Measurements from ENCODE around the gene CEL.
"Not testable (repeated sequence)": the region's sequence is repeated elsewhere in the genome, so short reads cannot be mapped to it uniquely, and the experiment has no call there.

CEL gene

DNA sequence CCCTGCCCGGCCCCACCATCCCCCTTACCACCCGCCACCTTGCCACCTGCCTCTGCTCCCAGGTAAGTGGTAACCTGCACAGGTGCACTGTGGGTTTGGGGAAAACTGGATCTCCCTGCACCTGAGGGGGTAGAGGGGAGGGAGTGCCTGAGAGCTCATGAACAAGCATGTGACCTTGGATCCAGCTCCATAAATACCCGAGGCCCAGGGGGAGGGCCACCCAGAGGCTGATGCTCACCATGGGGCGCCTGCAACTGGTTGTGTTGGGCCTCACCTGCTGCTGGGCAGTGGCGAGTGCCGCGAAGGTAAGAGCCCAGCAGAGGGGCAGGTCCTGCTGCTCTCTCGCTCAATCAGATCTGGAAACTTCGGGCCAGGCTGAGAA is at the start of gene CEL:
Gene CEL, plus strand, starts transcription at position 218 of the 382 bp plus-strand sequence. Its CDS starts 22 bp downstream, at position 240.
- not testable (repeated sequence) for DNase-seq

GRCh38 chr9:133014696-133015095 is 47.1 kb upstream of the CEL start:
- no peak for DNase-seq

DNA sequence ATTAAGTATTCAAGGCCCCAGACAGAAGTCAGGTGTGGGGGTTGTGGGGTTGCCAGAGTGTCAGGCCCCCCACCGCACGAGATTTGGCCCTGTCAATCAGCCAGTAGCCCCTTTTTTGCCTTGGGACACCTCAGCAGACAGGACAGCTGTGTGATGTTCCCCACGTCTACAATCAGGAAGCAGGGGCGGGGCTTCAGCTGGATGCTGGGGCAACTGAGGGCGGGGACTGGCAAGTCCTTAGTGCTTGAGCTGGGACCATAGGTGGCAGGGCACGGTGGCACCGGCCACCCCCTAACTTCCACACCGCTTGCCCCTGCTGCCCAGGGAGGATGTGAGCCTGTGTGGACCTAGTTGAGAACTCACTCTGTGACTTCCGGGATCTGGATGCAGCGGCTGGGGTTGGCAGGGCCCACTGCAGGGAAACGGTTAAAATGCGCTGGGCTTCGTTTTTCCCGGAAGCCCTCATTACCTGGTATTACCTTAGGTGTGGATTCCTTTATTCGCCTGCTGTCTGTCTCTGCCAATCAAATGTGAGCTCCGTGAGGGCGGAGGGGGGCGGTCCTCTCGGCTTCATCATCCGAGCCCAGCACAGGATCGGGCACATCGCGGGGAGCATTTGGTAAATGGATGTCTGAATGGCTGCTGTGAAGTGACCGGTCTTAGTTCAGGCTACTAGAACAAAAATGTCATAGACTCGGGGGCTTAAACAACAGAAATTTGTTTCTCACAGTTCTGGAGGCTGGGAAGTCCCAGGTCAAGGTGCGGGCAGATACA is 38.5 kb upstream of the CEL start:
- DNase-seq, result peak; percentile 17

GRCh38 chr9:133026426-133026825 is 35.4 kb upstream of the CEL start:
- DNase-seq, result no peak

DNA sequence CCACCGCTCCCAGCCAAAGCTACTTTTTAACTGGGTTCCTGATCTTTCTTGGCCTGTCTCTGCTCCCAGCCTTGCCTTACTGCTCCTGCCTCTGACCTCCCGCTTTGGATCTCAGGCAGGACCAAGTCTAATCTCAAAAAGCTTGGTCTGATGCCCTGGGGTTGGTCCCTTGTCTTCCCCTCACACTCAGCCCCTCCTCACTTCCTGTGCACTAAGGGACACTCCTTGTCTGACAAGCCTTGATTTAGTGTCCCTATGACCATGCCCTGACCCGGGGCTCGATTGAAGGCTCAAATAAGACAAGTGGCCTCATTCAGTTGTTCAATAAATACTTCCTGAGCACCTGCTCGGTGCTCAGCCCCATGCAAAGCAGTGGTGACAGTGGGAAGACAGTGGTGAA is 34.6 kb upstream of the CEL start:
- DNase-seq, result no peak

DNA sequence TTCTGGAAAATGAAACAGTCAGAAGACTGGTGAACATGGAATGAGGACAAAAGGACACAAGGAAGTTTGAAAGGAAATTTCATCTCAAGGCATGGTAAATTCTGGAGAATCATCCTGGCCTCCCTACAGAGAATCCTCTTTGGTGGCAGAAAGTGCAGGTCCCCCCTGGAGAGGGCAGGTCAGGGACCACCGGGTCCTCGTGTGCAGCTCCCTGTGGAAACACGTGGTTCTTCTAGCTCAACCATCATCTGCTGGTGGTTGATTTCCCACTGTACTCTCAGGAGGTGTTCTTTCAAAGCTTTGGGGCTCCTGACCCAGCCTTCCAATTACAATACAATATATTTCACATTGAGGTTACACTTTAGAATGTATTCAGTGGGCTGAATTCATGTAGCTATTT is 33.6 kb upstream of the CEL start:
- no peak for DNase-seq

DNA sequence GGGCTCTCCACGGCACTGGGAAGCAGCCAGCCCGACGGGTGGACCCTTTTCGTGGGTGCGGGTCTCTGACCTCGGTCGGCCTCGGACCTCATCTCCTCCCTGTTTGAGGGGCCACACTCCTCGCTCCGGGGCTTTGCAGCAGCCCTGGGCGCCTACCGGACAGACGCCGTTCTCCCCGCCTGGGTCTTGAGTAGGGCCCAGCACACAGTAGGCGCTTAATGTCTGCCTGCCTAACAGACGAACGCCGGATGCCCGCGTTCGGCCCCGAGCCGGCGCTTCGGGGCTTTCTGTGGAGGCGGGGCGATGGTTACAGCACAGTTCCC is 31.8 kb upstream of the CEL start:
- DNase-seq, result no peak

DNA sequence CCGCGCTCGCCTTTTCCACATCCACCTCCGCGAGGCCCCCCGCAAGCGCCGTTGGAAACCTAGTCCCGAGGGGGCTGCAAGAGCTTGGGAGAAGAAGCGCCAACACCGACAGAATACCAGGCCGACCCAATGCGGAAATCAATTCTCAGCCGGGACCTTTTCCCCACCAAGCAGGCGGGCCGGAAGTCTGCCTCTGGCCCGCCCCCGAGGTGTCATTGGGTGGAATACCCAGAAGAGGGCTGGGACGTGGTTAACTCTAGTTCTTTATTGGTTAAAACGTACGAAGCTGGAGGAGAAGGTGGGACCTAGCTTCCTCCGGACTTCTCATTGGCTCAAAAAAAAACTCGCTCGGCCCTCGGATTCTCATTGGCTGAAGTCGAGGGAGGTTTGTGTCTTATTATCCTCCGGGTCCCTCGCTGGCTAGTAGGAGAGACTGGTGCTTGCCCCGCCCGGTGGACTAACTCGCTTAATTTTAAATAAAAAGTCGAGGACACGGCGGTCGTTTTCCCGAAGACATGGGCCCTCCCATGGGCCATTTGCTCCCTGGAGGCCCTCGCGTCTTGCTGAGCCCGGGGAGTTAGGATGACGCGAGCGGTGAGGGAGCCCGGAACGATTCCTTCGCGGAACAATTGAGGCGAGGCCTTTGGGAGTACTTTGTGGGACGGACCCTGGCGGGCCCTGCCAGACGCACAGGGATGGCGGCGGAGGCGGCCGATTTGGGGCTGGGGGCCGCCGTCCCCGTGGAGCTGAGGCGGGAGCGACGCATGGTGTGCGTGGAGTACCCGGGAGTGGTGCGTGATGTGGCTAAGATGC is 31.3 kb upstream of the CEL start, which contains the start of gene GTF3C5:
Gene GTF3C5, plus strand, starts transcription at position 681 of the 813 bp plus-strand sequence. Its CDS starts 15 bp downstream, at position 696.
- DNase-seq, result peak; percentile 100

DNA sequence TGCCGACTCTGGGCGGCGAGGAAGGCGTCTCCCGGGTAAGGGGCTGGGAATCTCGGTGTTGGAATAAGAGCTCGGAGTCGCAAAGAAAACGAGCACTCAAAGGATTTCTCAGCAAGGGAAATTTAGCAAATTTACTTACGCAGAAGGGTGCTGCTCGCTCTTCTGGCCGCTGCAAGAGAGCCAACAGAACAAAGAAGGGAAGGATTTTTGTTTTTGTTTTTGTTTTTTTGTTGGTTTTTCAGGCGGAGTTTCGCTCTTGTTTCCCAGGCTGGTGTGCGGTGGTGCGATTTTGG is 30.7 kb upstream of the CEL start:
- no peak for DNase-seq

- DNase-seq, result peak; percentile 14
Measured at GRCh38 chr9:133031496-133031911, 30.3 kb upstream of the CEL start.

GRCh38 chr9:133032171-133032570 is 29.6 kb upstream of the CEL start:
- DNase-seq, result no peak

GRCh38 chr9:133035669-133036068 is 26.1 kb upstream of the CEL start:
- no peak for DNase-seq

- no peak for DNase-seq
Measured at GRCh38 chr9:133037775-133038515, 23.8 kb upstream of the CEL start.

DNA sequence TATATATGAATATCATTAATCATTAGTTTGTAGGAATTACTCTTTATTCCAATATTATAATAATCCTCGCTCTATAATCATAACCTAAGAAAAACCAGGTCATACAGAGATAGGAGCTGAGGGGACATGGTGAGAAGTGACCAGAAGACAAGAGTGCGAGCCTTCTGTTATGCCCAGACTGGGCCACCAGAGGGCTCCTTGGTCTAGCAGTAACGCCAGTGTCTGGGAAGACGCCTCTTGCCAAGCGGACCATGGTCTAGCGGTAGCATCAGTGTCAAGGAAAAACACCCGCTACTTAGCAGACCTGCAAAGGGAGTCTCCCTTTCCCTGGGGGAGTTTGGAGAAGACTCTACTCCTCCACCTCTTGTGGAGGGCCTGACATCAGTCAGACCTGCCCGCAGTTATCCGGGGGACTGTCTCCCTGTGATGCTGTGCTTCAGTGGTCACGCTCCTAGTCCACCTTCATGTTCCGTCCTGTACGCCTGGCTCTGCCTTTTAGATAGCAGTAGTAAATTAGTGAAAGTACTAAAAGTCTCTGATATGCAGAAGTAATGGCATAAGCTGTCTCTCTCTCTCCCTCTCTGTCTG is 20.8 kb upstream of the CEL start:
- peak; percentile 23 for DNase-seq

DNA sequence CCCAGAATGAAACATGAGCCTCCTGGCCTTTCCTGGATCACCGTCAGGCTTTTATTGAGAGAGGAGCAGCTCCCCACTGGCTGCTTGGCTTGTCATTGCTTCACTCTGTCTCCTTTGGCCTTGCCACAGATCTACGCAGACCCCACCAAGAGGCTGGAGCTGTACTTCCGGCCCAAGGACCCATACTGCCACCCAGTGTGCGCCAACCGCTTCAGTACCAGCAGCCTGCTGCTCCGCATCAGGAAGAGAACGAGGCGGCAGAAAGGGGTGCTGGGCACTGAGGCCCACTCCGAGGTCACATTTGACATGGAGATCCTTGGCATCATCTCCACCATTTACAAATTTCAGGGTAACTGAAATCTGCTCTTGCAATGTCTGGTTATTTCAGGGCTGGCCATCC is 19.8 kb upstream of the CEL start:
- DNase-seq, result no peak

- DNase-seq, result no peak
Measured at GRCh38 chr9:133042676-133043075, 19.1 kb upstream of the CEL start.

DNA sequence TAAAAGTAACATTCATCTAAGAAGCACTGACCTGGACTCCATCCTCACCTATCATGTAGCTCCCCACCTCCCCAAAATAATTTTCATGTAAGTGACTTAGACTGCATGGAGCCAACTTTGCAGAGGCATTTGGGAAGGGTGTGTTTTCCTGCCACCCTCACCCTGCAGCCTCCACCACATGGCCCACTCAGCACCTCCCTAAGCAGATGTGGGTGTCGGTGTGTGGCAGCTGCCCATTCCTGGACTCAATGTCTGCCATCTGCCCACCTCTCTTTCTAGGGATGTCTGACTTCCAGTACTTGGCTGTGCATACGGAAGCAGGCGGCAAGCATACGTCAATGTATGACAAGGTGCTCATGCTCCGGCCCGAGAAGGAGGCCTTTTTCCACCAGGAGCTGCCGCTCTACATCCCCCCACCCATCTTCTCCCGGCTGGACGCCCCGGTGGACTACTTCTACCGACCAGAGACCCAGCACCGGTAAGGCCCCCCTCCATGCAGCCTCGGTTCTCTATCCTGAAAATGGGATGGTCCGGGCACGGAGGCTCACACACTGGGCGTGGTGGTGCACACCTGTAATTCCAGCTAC is 18.2 kb upstream of the CEL start:
- DNase-seq, result no peak

- DNase-seq, result no peak
Measured at GRCh38 chr9:133044125-133044524, 17.7 kb upstream of the CEL start.

DNA sequence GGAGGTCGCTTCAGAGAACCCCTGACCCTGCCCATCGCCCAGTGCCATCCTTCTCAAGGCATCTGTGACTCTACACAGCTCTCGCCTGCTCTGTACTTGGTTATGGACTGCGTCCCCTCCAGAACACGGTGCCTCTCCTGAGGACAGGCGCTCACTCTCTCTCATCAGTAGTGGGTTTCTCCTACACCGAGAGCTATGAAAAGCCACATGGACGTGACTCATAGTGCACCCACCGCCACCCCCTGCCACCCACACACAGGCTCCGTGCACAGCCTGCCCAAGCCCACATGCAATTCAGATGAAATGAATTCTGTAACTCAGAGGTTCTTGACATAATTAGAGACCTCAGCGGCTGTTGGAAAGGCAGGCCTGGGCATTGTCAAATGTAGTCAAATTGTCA is 17.1 kb upstream of the CEL start:
- no peak for DNase-seq

DNA sequence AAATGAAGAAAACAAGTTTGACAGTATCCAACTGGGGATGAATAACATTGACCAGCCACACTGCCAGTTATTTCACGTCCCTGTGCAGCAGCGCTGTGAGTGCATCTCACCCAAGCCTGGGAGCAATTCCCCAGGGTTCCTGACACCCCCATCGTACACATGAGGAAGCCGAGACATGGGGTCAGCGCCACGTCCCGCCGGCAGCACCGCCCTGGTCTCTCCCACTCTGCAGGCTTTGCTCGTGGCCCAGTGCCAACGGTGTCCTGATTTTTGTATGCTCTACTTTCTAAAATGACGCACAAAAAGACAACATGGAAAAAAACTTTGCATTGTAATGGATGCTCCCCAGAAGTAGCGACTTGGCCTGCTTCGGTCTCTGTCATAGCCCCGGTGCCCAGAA is 16.6 kb upstream of the CEL start:
- DNase-seq, result no peak

DNA sequence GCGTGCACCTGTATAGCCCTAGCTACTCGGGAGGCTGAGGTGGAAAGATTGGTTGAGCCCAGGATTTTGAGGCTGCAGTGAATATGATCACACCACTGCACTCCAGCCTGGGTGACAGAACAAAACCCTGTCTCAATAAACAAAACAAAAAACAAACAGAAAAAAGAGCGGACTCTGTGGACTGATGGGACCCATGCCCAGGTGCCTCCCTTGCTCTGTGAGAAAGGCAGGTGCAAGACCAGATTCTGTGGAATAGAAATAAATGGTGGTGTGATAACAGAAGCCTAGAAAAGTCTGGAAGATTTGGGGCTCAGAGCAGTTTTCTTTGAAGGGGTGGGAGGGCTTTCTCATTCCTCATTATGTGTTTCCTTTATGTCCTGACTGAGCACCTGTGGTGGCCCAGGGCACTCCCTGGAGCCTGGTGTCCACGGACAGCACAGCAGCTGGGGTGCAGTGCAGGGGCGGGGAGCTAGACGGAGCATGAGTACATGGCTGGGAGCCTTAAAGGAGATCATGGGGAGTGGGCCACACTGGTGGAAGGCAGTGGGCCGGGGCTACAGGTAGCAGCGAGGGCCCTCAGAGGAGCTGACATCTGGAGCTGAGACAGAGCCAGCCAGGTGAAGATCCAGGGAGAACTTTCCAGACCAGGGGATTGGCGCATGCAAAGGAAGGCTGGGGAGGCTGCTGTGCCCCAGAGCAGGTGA is 15.4 kb upstream of the CEL start:
- DNase-seq, result no peak

- no peak for DNase-seq
Measured at GRCh38 chr9:133046900-133047295, 14.9 kb upstream of the CEL start.

All from MV-4-11 (cell line).